Suprapubic skin (tissue), 4 donors: ENCODE results near the gene DARS1.

Experiments
- CTCF ChIP-seq, 2 donors: fragments of 200-600 bp in 1 of 2; fragments of 450-650 bp in 1 of 2; sonication (generic) in 1 of 2; IDR thresholded peaks; one replicate each; pipeline ENCODE4 v1.5.1; 2016 to 2019; ENCODE audit warnings: antibody characterized with exemption in 2 of 2, mild to moderate bottlenecking in 1 of 2, moderate library complexity in 1 of 2
- EP300 ChIP-seq: sonication (generic); formaldehyde crosslinking; IDR thresholded peaks from one replicate; pipeline ENCODE4 v1.6.1; 2017; ENCODE audit warnings: antibody characterized with exemption
- POLR2A ChIP-seq, 2 donors: fragments of 450-650 bp; IDR thresholded peaks; one replicate each; pipeline ENCODE4 v1.6.1; 2017; ENCODE audit warnings: antibody characterized with exemption in 2 of 2, mild to moderate bottlenecking in 2 of 2, moderate library complexity in 2 of 2
- POLR2AphosphoS5 ChIP-seq, 3 donors: sonication (generic); formaldehyde crosslinking; IDR thresholded peaks; one replicate each; pipeline ENCODE4 v1.6.1; 2017; ENCODE audit warnings: antibody characterized with exemption in 3 of 3

DNA sequence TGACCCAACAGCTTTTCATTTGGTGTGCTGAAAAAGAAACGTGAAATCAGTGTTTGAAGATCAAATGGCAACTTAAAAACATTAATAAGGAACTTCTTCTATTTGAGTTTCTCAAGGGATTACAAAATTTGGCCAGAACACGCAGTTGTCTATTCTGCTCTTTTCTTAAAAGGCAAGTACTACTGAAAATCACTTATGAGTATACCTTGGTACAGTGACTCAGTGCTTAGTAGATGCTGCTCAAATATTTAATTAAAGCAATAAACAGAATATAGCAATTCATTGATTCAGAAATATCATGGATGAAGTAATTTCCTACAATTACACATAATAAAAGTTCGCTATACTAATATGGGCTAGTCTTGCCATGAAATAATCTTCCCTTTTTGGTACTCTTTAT, 70.9 kb downstream of the DARS1 start:
- no peak for TF ChIP-seq POLR2A (IDR thresholded peaks at IDR 0.05)
- no peak for TF ChIP-seq CTCF (IDR thresholded peaks at IDR 0.05)
- TF ChIP-seq POLR2AphosphoS5 (IDR thresholded peaks at IDR 0.05), result no peak
- no peak for TF ChIP-seq EP300
